ENCODE data around the gene TTC21B.
"Not testable (repeated sequence)": the region's sequence is repeated elsewhere in the genome, so short reads cannot be mapped to it uniquely, and the experiment has no call there.

The TTC21B gene

DNA sequence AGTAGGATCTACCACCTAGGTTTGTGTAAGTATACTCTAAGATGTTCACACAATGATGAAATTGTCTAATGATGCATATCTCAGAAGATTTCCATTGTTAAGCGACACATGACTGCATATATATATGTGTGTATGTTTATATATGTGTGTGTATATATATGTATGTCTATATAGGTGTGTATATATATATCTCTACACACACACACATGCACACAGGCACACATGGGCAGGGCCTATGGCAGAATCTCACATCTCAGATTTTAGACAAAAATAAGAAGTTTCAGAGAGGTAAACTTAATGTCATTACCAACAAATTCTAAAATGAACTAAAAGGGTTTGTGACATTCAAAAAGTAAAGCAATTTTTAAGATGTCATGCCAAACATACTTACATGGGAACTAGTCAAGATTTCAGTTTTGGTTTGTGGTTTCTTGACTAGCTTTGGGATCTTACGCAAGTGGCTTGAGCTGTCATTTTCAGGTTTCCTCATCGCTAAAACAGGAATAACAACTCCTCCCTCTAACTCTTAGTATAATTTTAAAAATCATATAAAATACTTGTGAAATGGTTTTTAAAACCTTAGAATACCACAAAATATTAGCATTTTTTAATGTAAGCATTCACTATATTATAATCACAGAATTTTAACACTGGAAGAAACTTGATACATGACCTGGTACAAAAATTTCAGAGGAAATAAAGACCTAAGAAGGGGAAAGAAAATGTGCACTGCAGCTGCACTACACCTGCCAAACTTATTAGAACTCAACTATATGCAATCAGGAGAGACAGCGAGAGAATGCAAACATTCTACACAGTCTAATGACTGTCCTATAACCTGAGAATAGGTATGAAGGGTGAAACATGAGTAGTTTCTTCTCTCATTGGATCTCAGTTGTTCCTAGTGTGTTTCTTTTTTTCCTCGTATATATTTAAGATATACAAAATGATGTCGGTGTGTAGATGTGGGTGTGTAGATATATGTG lies 75.7 kb downstream of the TTC21B start:
- DNase-seq, result no peak

DNA sequence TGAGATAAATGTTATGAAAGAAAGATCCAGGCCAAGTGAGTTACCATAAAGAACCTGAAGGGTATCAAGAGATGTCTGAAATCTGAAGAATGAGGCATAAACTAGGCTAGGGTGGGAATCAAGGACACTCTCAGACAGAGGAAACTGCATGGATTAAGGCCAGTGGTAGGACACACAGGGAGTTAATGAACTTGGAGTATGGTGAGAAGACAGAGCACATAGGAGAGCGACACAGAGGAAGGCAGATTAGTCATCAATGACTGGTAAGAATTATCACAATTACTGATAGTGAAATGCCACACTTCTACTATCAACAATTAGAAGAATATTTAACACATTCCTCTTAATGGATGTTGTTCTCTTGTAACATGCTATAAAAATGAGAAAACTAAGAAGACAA lies 76.9 kb downstream of the TTC21B start:
- DNase-seq, result no peak

GRCh38 chr2:165876269-165876668 lies 77.3 kb downstream of the TTC21B start:
- DNase-seq, result no peak

GRCh38 chr2:165874445-165875039 lies 79.0 kb downstream of the TTC21B start:
- peak; percentile 75 for DNase-seq

DNA sequence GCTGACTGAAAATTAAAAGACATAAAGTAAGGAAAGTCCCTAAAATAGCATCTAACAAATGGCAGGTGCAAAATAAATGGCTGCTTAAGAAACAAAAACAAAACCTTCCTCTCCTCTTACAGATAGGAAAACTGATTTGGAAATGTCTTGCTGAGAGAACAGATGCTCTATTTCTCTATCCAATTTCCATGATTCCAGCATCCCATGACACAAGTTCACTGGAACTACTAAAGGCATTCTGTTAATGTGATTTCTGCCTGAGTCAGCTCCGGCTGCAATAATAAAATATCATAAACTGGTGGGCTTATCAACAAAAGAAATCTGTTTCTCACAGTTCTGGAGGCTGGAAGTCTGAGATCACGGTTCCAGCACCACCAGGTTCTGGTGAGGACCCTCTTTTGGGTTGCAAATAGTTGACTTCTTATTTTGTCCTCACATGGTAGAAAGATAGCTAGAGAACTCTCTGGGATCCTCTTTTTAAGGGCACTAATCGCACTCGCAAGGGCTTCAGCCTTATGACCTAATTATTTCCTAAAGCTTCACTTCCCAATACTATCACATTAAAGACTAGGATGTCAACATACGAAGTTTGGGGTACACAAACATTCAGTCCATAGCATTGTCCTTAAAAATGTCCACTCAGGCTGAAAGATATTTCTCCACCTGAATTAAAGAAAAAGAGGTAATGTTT lies 81.3 kb downstream of the TTC21B start:
- no peak for DNase-seq

GRCh38 chr2:165871025-165871424 lies 82.6 kb downstream of the TTC21B start:
- DNase-seq, result no peak

GRCh38 chr2:165870346-165870745 lies 83.2 kb downstream of the TTC21B start:
- DNase-seq, result no peak

GRCh38 chr2:165868211-165868610 lies 85.4 kb downstream of the TTC21B start:
- DNase-seq, result peak; percentile 84

- peak; percentile 21 for DNase-seq
Observed at GRCh38 chr2:165864296-165864695, 89.3 kb downstream of the TTC21B start.

DNA sequence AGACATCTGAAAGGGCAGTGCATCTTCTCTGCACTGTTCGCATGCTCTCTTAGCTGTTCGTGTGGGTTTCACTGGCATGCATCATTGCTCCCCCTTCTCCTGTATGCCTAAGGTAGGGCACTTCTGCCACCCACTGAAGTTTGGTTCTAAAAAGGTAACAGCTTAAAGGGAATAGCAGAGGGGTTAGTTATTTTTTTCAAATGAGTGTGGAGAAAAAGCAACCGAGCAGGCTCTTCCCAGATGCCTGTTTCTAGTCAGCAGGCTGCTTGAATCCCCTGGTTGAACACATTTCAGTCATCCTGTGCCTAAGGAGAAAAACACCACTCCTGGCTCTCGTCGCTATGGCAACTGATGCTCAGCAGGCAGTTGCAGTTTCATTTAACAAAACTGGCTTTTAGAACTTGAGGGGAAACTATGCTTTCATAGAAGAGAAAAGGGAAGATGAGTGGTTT lies 89.7 kb downstream of the TTC21B start:
- DNase-seq, result peak; percentile 70

DNA sequence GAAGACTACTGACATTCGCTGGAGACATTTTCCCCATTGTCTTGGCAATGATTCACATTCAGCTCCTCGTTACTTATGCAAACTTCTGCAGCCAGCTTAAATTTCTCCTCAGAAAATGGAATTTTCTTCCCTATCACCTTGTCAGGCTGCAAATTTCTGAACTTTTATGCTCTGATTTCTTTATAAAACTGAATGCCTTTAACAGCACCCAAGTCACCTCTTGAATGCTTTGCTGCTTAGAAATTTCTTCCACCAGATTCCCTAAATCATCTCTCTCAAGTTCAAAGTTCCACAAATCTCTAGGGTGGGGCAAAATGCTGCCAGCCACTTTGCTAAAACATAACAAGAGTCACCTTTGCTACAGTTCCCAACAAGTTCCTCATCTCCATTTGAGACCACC lies 92.5 kb downstream of the TTC21B start:
- DNase-seq, result not testable (repeated sequence)

DNA sequence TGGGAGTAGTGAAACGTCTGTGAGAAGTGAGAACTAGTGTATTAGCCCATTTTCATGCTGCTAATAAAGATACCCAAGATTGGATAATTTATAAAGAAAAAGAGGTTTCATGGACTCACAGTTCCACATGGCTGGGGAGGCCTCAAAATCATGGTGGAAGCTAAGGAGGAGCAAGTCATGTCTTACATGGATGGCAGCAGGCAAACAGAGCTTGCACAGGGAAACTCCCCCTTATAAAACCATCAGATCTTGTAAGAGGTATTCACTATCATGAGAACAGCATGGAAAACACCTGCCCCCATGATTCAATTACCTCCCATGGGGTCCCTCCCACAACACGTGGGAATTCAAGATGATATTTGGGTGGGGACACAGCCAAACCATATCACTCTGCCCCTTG lies 93.9 kb downstream of the TTC21B start:
- not testable (repeated sequence) for DNase-seq

GRCh38 chr2:165857876-165858275 lies 95.7 kb downstream of the TTC21B start:
- no peak for DNase-seq

DNA sequence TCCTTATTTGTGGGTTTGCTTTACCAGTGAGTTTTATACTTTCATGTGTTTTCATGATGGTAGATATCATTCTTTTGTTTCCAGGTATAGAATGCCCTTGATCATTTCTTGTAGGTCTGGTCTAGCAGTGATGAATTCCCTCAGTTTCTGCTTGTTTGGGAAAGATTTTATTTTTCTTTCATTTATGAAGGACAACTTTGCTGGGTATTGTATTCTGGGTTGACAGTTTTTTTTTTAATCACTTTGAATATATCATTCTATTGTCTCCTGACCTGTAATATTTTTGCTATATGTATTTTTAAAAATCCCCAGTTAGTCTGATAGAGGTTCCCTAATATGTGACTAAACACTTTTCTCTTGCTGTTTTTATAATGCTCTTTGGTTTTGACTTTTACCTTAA lies 101.2 kb downstream of the TTC21B start:
- no peak for DNase-seq

- no peak for DNase-seq
Observed at GRCh38 chr2:165847001-165847400, 106.6 kb downstream of the TTC21B start.

GRCh38 chr2:165846056-165846455 lies 107.5 kb downstream of the TTC21B start:
- no peak for DNase-seq

GRCh38 chr2:165844216-165844615 lies 109.4 kb downstream of the TTC21B start:
- DNase-seq, result no peak

DNA sequence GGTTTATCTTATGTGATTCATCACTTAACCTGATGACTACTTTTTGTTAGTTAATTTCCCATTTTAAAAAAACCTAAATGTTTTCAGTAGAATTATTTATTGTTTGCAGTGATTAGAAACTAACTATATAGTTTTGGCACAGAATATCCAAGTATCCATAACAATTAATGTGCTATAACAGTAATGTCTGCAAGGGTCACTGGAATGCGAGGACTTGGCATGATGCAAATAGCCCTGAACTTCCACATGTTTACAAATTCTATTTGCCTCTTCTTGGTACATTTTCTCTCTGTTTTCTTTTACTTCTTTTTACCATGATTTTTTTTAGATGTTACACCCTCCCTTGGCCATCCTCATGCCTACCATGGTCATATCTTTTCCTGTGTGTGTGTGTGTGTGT lies 110.2 kb downstream of the TTC21B start:
- peak; percentile 95 for DNase-seq

DNA sequence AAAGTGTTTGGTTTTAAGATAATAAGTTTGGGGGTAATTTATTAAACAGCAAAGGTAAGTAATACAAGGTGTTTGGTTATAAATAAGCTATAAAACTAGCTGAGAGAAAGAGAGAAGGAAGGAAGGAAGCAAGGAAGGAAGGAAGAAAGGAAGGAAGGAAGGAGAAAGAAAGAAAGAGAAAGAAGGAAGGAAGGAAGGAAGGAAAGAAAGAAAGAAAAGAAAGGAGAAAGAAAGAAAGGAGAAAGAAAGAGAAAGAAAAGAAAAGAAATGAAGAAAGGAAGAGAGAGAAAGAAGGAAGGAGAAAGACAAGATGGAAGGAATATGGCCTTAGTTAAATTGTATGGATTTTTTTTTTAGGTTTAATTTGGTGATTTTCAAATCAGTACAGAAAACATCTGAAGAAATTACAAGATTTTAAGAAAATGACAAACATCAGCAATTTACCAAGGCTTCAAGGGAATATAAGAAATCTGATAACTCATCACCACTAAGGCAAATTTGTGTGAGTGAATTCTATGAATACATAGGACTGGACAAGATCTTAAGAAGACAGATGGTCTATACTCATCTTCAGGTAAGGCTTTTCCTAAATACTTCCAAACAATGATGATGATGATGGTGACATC lies 113.1 kb downstream of the TTC21B start:
- DNase-seq, result no peak

DNA sequence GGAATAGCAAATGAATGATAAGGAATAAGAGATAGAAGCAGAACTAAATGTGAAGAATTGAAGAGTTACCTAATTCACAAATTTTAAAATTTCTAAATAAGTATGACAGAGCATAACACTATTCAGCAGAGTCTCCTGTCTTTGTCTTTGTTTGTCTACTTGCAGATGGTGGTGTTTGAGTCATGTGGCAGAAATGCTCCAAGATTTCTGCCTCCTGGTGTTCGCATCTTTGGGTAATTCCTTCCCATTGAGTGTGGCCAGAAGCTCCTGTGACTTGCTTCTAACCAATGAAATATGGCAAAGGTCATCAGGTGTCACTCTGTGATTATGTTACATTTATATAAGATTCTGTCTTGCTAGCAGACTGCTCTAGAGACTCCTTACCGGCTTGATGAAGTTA lies 114.0 kb downstream of the TTC21B start:
- DNase-seq, result no peak

DNA sequence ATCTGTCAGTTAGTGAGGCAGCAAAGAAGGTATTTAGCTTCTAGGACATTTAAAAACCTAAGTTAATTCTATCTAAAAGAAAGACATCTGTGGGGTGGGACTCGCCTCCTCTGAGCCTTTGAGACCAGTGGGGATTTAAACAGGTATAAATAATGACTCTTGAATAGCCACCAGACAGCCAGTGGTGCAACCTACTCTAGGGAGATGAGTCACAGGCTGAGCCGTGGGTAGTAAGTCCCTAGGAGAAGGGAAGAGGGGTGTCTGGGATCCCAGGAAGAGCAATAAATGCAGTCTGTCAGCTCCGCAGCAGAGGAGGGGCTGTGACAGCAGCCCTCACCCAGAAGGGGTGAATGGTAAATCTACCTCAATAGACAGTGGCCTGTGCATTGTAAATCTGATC lies 116.5 kb downstream of the TTC21B start:
- DNase-seq, result no peak

- no peak for DNase-seq
Observed at GRCh38 chr2:165835363-165835762, 118.2 kb downstream of the TTC21B start.

DNA sequence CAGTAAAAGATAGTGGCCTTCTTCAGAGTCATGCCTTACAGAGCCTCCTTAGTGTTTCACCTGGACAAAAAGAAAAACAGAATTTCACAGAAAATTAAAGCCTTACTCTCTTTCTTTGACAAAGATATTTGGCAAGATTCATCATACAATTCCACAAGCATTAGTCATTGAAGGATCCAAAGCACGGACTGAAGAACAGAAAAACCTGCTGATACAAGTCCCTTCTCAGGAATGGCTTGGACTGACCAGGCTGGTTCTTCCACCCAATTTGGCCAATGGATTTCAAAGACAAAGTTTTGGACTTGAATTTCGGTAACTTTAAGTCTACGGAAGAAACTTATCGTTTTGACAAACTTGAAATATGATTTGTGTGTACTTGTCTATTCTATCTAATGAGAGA lies 120.4 kb downstream of the TTC21B start:
- DNase-seq, result no peak

Measured in NCI-H1105 treated with DMSO at 0.1 percent for 48 hours (cell line).